ENCODE measurements around the gene OR52L1.

The OR52L1 gene

GRCh38 chr11:5940748-5941147 is 46.0 kb downstream of the OR52L1 start:
- no peak for DNase-seq (ENCODE audit: low spot score)

- no peak for DNase-seq (ENCODE audit: low spot score)
Measured at GRCh38 chr11:5938603-5938965, 48.2 kb downstream of the OR52L1 start.

- DNase-seq (ENCODE audit: low spot score), result no peak
Measured at GRCh38 chr11:5937868-5938602, 48.8 kb downstream of the OR52L1 start.

Measured in Ammon's horn (tissue), 1 donor.